NCI-H446 treated with DMSO at 0.1 percent for 48 hours (cell line): ENCODE results near the gene LRRTM3.
A peak's percentile ranks its signal among the peaks of the same experiment; 100 is the strongest.

ENCODE experiments used
- DNase-seq: peaks from one replicate; lab custom pipeline; 2025; lab: John Stamatoyannopoulos, UW

Gene LRRTM3

GRCh38 chr10:66934711-66935110 is 8.9 kb downstream of the LRRTM3 start:
- DNase-seq = no peak

GRCh38 chr10:66940965-66941364 is 15.1 kb downstream of the LRRTM3 start:
- DNase-seq = no peak

- no peak for DNase-seq
These were observed 15.7 kb downstream of the LRRTM3 start for GRCh38 chr10:66941491-66941890.

GRCh38 chr10:66942407-66942806 is 16.6 kb downstream of the LRRTM3 start:
- DNase-seq = no peak

- no peak for DNase-seq
These were observed 17.8 kb downstream of the LRRTM3 start for GRCh38 chr10:66943590-66943989.

GRCh38 chr10:66951896-66952295 is 26.1 kb downstream of the LRRTM3 start:
- DNase-seq = no peak

GRCh38 chr10:66958466-66958865 is 32.6 kb downstream of the LRRTM3 start:
- no peak for DNase-seq

GRCh38 chr10:66964946-66965345 is 39.1 kb downstream of the LRRTM3 start:
- no peak for DNase-seq

GRCh38 chr10:66980246-66980815 is 54.5 kb downstream of the LRRTM3 start:
- peak; percentile 20 for DNase-seq

GRCh38 chr10:66981361-66982052 is 55.7 kb downstream of the LRRTM3 start:
- no peak for DNase-seq

GRCh38 chr10:66982053-66982420 is 56.2 kb downstream of the LRRTM3 start:
- DNase-seq = no peak

- DNase-seq = peak; percentile 34
These were observed 57.1 kb downstream of the LRRTM3 start for GRCh38 chr10:66982792-66983474.

GRCh38 chr10:66983475-66983818 is 57.6 kb downstream of the LRRTM3 start:
- no peak for DNase-seq

- DNase-seq = no peak
These were observed 64.5 kb downstream of the LRRTM3 start for GRCh38 chr10:66990143-66990830.

GRCh38 chr10:66996996-66997395 is 71.2 kb downstream of the LRRTM3 start:
- no peak for DNase-seq

- no peak for DNase-seq
These were observed 74.1 kb downstream of the LRRTM3 start for GRCh38 chr10:66999762-67000545.

- DNase-seq = no peak
These were observed 78.9 kb downstream of the LRRTM3 start for GRCh38 chr10:67004690-67005089.

GRCh38 chr10:67005981-67006380 is 80.1 kb downstream of the LRRTM3 start:
- no peak for DNase-seq

- no peak for DNase-seq
These were observed 85.6 kb downstream of the LRRTM3 start for GRCh38 chr10:67011480-67011879.

GRCh38 chr10:67011981-67012380 is 86.1 kb downstream of the LRRTM3 start:
- DNase-seq = no peak

GRCh38 chr10:67015225-67015624 is 89.4 kb downstream of the LRRTM3 start:
- DNase-seq = no peak

- DNase-seq = no peak
These were observed 91.4 kb downstream of the LRRTM3 start for GRCh38 chr10:67017218-67017617.
